Raji (cell line): ENCODE measurements around the gene CR1L.

Source experiments
- POLR2A ChIP-seq: IDR thresholded peaks from 2 replicates; pipeline ENCODE4 v1.6.1; 2011; ENCODE audit warnings: low read depth, low read length, control low read depth; ENCODE audit not compliant: insufficient read depth

CR1L gene

GRCh38 chr1:207644852-207645634 lies at the start of gene CR1L:
Gene CR1L, plus strand, starts transcription at chr1:207645133. Its CDS starts 101 bp downstream, at chr1:207645234.
- TF ChIP-seq POLR2A, result no peak

GRCh38 chr1:207603777-207604176 lies 41.2 kb upstream of the CR1L start:
- no peak for TF ChIP-seq POLR2A

GRCh38 chr1:207605444-207606361 lies 39.2 kb upstream of the CR1L start:
- no peak for TF ChIP-seq POLR2A

- no peak for TF ChIP-seq POLR2A
Observed at GRCh38 chr1:207606362-207606755, 38.6 kb upstream of the CR1L start.

- TF ChIP-seq POLR2A, result no peak
Observed at GRCh38 chr1:207612762-207613161, 32.2 kb upstream of the CR1L start.

- no peak for TF ChIP-seq POLR2A
Observed at GRCh38 chr1:207619871-207620542, 24.9 kb upstream of the CR1L start.

GRCh38 chr1:207620543-207620893 lies 24.4 kb upstream of the CR1L start:
- no peak for TF ChIP-seq POLR2A

- no peak for TF ChIP-seq POLR2A
Observed at GRCh38 chr1:207626972-207627337, 18.0 kb upstream of the CR1L start.

- TF ChIP-seq POLR2A, result no peak
Observed at GRCh38 chr1:207627496-207627895, 17.4 kb upstream of the CR1L start.

GRCh38 chr1:207628776-207629175 lies 16.2 kb upstream of the CR1L start:
- no peak for TF ChIP-seq POLR2A

GRCh38 chr1:207631137-207631536 lies 13.8 kb upstream of the CR1L start:
- TF ChIP-seq POLR2A, result no peak

- no peak for TF ChIP-seq POLR2A
Observed at GRCh38 chr1:207633226-207633625, 11.7 kb upstream of the CR1L start.

- TF ChIP-seq POLR2A, result no peak
Observed at GRCh38 chr1:207644166-207644851, 624 bp upstream of the CR1L start.

- TF ChIP-seq POLR2A, result no peak
Observed at GRCh38 chr1:207645635-207646081, 725 bp downstream of the CR1L start.

- no peak for TF ChIP-seq POLR2A
Observed at GRCh38 chr1:207646171-207646570, 1.2 kb downstream of the CR1L start.
